Erythroblast (primary cell): ENCODE results near the gene OTUD1.

Experiments
- GATA1 ChIP-seq: IDR thresholded peaks from 2 replicates; pipeline ENCODE4 v1.6.1; 2011; ENCODE audit warnings: low read depth, mild to moderate bottlenecking, control low read depth, low read length, moderate library complexity
- POLR2A ChIP-seq: IDR thresholded peaks from 2 replicates; pipeline ENCODE4 v1.6.1; 2011; ENCODE audit warnings: mild to moderate bottlenecking, low read length

GRCh38 chr10:23438547-23439451 is at the start of gene OTUD1:
- TF ChIP-seq POLR2A (peak; percentile 66), GATA1 (no peak)
